Liver (tissue), 3 donors: Measurements from ENCODE around the gene LMF1.

Experiments
- ATF3 ChIP-seq: IDR thresholded peaks from 2 replicates; pipeline ENCODE4 v1.6.1; 2016; ENCODE audit warnings: antibody characterized with exemption
- CTCF ChIP-seq: fragments of 150-350 bp; IDR thresholded peaks from 2 replicates; pipeline ENCODE4 v1.5.1; 2017; ENCODE audit warnings: improper control_type of control experiment, low read depth, low read length; ENCODE audit not compliant: missing input control
- FOXA1 ChIP-seq: IDR thresholded peaks from 2 replicates; pipeline ENCODE4 v1.6.1; 2016; ENCODE audit warnings: antibody characterized with exemption
- HNF4G ChIP-seq: IDR thresholded peaks from 2 replicates; pipeline ENCODE4 v1.6.1; 2016; ENCODE audit warnings: antibody characterized with exemption
- MAX ChIP-seq: IDR thresholded peaks from 2 replicates; pipeline ENCODE4 v1.6.1; 2016; ENCODE audit warnings: antibody characterized with exemption
- RAD21 ChIP-seq, 2 donors: IDR thresholded peaks; 2 replicates each; pipeline ENCODE4 v1.6.1; 2016; ENCODE audit warnings: antibody characterized with exemption in 2 of 2, mild to moderate bottlenecking in 2 of 2
- REST ChIP-seq: IDR thresholded peaks from 2 replicates; pipeline ENCODE4 v1.6.1; 2016; ENCODE audit warnings: antibody characterized with exemption, mild to moderate bottlenecking
- RXRA ChIP-seq, 2 donors: IDR thresholded peaks; 2 replicates each; pipeline ENCODE4 v1.6.1; 2017 to 2018; ENCODE audit warnings: antibody characterized with exemption in 2 of 2, mild to moderate bottlenecking in 1 of 2
- SP1 ChIP-seq: IDR thresholded peaks from 2 replicates; pipeline ENCODE4 v1.6.1; 2018; ENCODE audit warnings: antibody characterized with exemption, mild to moderate bottlenecking
- TAF1 ChIP-seq: conservative IDR thresholded peaks from 2 replicates; pipeline ENCODE4 v1.6.1; 2016; ENCODE audit warnings: antibody characterized with exemption, mild to moderate bottlenecking
- YY1 ChIP-seq: IDR thresholded peaks from 2 replicates; pipeline ENCODE4 v1.6.1; 2016; ENCODE audit warnings: antibody characterized with exemption, mild to moderate bottlenecking
- donor health status: healthy.
- donor health status: healthy.

- TF ChIP-seq CTCF, result no peak
- TF ChIP-seq YY1, result no peak
- TF ChIP-seq FOXA1, result no peak
- no peak for TF ChIP-seq REST
- no peak for TF ChIP-seq SP1
- TF ChIP-seq TAF1, result no peak
- TF ChIP-seq HNF4G, result no peak
- no peak for TF ChIP-seq MAX
- no peak for TF ChIP-seq RXRA (IDR thresholded peaks at IDR 0.05)
- no peak for TF ChIP-seq ATF3
- TF ChIP-seq RAD21 (IDR thresholded peaks at IDR 0.05), result no peak
These were observed 58.5 kb downstream of the LMF1 start for GRCh38 chr16:912322-912683.
